IMR-90 (cell line): ENCODE data around the gene FKBP14. TPM values are rescaled to one million over a fixed set of nuclear protein-coding genes. Genes with fewer than 3 reads are reported as not detected.

Experiments
- ATAC-seq: fragments of 200-7000 bp; cut with Tn5 transposase; 2 replicates; pipeline ENCODE4 v1.9.1; 2020; ENCODE audit warnings: low read depth, mild to moderate bottlenecking, moderate library complexity
- BruUV-seq: library from RNA; stranded (reverse); fragments of 400-500 nt; replicated peaks from 2 replicates; lab custom pipeline; 2021; lab: Mats Ljungman, UMichigan
- CTCF ChIA-PET: fragments of 300-600 bp; formaldehyde crosslinking; extraction: SDS; loops from one replicate; lab custom pipeline; 2021; ENCODE audit warnings: antibody characterized with exemption; lab: Yijun Ruan, JAX
- POLR2A ChIA-PET: fragments of 300-600 bp; sonication (Branson Sonifier 250); formaldehyde crosslinking; loops from one replicate; lab custom pipeline; 2022; ENCODE audit warnings: antibody characterized with exemption; ENCODE audit not compliant: unreplicated experiment; lab: Charles Lee
- DNase-seq: peaks from one replicate; pipeline ENCODE4 v3.0.0; 2013
- H2AFZ ChIP-seq: replicated peaks from 2 replicates; pipeline ENCODE3; 2013; ENCODE audit warnings: low read length, mild to moderate bottlenecking; ENCODE audit not compliant: poor library complexity
- H2AK5ac ChIP-seq: 2 replicates; pipeline ENCODE4 v1.6.1; 2013; ENCODE audit warnings: low read depth, low read length, inconsistent platforms
- H2AK9ac ChIP-seq: replicated peaks from 2 replicates; pipeline ENCODE3; 2013; ENCODE audit warnings: mild to moderate bottlenecking, low read depth, low read length, moderate library complexity; ENCODE audit not compliant: poor library complexity
- H2BK120ac ChIP-seq: 2 replicates; pipeline ENCODE4 v1.6.1; 2013; ENCODE audit warnings: low read depth, low read length, inconsistent platforms
- H2BK15ac ChIP-seq: 3 replicates; pipeline ENCODE4 v1.6.1; 2013; ENCODE audit warnings: low read depth, low read length, inconsistent platforms
- H2BK20ac ChIP-seq: 2 replicates; pipeline ENCODE4 v1.6.1; 2013; ENCODE audit warnings: low read depth, mild to moderate bottlenecking, inconsistent platforms, low read length, moderate library complexity
- H2BK5ac ChIP-seq: 2 replicates; pipeline ENCODE4 v1.6.1; 2013; ENCODE audit warnings: mild to moderate bottlenecking, low read depth, low read length, inconsistent platforms; ENCODE audit not compliant: poor library complexity, severe bottlenecking
- H3K14ac ChIP-seq: replicated peaks from 2 replicates; pipeline ENCODE4 v1.6.1; 2013; ENCODE audit warnings: low read depth, low read length, inconsistent platforms
- H3K18ac ChIP-seq: 2 replicates; pipeline ENCODE4 v1.6.1; 2013; ENCODE audit warnings: low read depth, low read length, control low read depth
- H3K23ac ChIP-seq: 2 replicates; pipeline ENCODE4 v1.6.1; 2013; ENCODE audit warnings: low read depth, low read length, inconsistent platforms
- H3K27ac ChIP-seq: 2 replicates; pipeline ENCODE4 v1.5.1; 2013; ENCODE audit warnings: mild to moderate bottlenecking, control low read depth, low read length; ENCODE audit not compliant: insufficient read depth
- H3K27me3 ChIP-seq: 2 replicates; pipeline ENCODE4 v1.6.1; 2013; ENCODE audit warnings: low read length; ENCODE audit not compliant: control insufficient read depth, insufficient read depth
- H3K36me3 ChIP-seq: 2 replicates; pipeline ENCODE4 v1.6.1; 2013; ENCODE audit warnings: low read length, mixed read lengths; ENCODE audit not compliant: control insufficient read depth, insufficient read depth
- H3K4ac ChIP-seq: 2 replicates; pipeline ENCODE4 v1.6.1; 2013; ENCODE audit warnings: low read depth, low read length, inconsistent platforms
- H3K4me1 ChIP-seq: 2 replicates; pipeline ENCODE4 v1.6.1; 2013; ENCODE audit warnings: low read length, mixed read lengths; ENCODE audit not compliant: control insufficient read depth, insufficient read depth
- H3K4me2 ChIP-seq: 2 replicates; pipeline ENCODE4 v1.6.1; 2013; ENCODE audit warnings: low read depth, mild to moderate bottlenecking, control low read depth, low read length, moderate library complexity
- H3K4me3 ChIP-seq: 2 replicates; pipeline ENCODE4 v1.5.1; 2013; ENCODE audit warnings: low read depth, mild to moderate bottlenecking, control low read depth, low read length, moderate library complexity; ENCODE audit not compliant: insufficient read depth
- H3K56ac ChIP-seq: 2 replicates; pipeline ENCODE4 v1.6.1; 2013; ENCODE audit warnings: low read length, inconsistent platforms; ENCODE audit not compliant: insufficient read depth; ENCODE audit errors: extremely low read depth
- H3K79me1 ChIP-seq, 2 experiments: 2 replicates each; pipeline ENCODE4 v1.6.1; 2013; ENCODE audit warnings: low read length in 2 of 2, inconsistent platforms in 1 of 2, low read depth in 1 of 2
- H3K9ac ChIP-seq: 2 replicates; pipeline ENCODE4 v1.6.1; 2013; ENCODE audit warnings: low read depth, low read length, control low read depth
- H3K9me1 ChIP-seq: 2 replicates; pipeline ENCODE4 v1.6.1; 2013; ENCODE audit warnings: low read length, inconsistent platforms; ENCODE audit not compliant: insufficient read depth
- H3K9me3 ChIP-seq: 2 replicates; pipeline ENCODE4 v1.6.1; 2013; ENCODE audit warnings: low read length; ENCODE audit not compliant: control insufficient read depth, insufficient read depth
- H4K20me1 ChIP-seq: 2 replicates; pipeline ENCODE4 v1.6.1; 2013; ENCODE audit warnings: low read length, inconsistent platforms; ENCODE audit not compliant: insufficient read depth
- H4K5ac ChIP-seq: 2 replicates; pipeline ENCODE4 v1.6.1; 2013; ENCODE audit warnings: mild to moderate bottlenecking, low read depth, low read length, control low read depth
- H4K8ac ChIP-seq, 2 experiments: 2 replicates each; pipeline ENCODE4 v1.6.1; 2013; ENCODE audit warnings: low read depth in 2 of 2, low read length in 2 of 2, control low read depth in 1 of 2, inconsistent platforms in 1 of 2
- H4K91ac ChIP-seq: 2 replicates; pipeline ENCODE4 v1.6.1; 2013; ENCODE audit warnings: low read depth, low read length, inconsistent platforms; ENCODE audit not compliant: insufficient read depth
- BHLHE40 ChIP-seq: fragments of 150-350 bp; IDR thresholded peaks from 2 replicates; pipeline ENCODE4 v1.6.1; 2016; ENCODE audit warnings: mild to moderate bottlenecking, low read depth, low read length
- CEBPB ChIP-seq: IDR thresholded peaks from 2 replicates; pipeline ENCODE4 v1.6.1; 2012; ENCODE audit warnings: low read depth, low read length, improper control_type of control experiment
- CHD1 ChIP-seq: IDR thresholded peaks from 2 replicates; pipeline ENCODE4 v1.6.1; 2012; ENCODE audit warnings: low read depth, low read length, improper control_type of control experiment
- CTCF ChIP-seq: conservative IDR thresholded peaks from 2 replicates; pipeline ENCODE4 v1.5.1; 2012; ENCODE audit warnings: mild to moderate bottlenecking, low read depth, low read length, improper control_type of control experiment
- ELK1 ChIP-seq: fragments of 150-350 bp; IDR thresholded peaks from 2 replicates; pipeline ENCODE4 v1.6.1; 2016; ENCODE audit warnings: low read depth, mild to moderate bottlenecking, low read length, moderate library complexity, borderline replicate concordance
- FOS ChIP-seq: fragments of 150-350 bp; IDR thresholded peaks from 2 replicates; pipeline ENCODE4 v1.6.1; 2016; ENCODE audit warnings: low read depth, low read length
- MAFK ChIP-seq: IDR thresholded peaks from 2 replicates; pipeline ENCODE4 v1.6.1; 2012; ENCODE audit warnings: low read depth, low read length, improper control_type of control experiment
- MAZ ChIP-seq: IDR thresholded peaks from 2 replicates; pipeline ENCODE4 v1.6.1; 2012; ENCODE audit warnings: low read depth, mild to moderate bottlenecking, low read length, improper control_type of control experiment, moderate library complexity, borderline replicate concordance
- MXI1 ChIP-seq: IDR thresholded peaks from 2 replicates; pipeline ENCODE4 v1.6.1; 2012; ENCODE audit warnings: low read depth, mild to moderate bottlenecking, low read length, moderate library complexity, borderline replicate concordance
- NFE2L2 ChIP-seq: fragments of 150-350 bp; IDR thresholded peaks from 2 replicates; pipeline ENCODE4 v1.6.1; 2016; ENCODE audit warnings: low read depth, mild to moderate bottlenecking, low read length
- POLR2A ChIP-seq: IDR thresholded peaks from 2 replicates; pipeline ENCODE4 v1.6.1; 2012; ENCODE audit warnings: mild to moderate bottlenecking, low read depth, low read length
- RAD21 ChIP-seq: IDR thresholded peaks from 2 replicates; pipeline ENCODE4 v1.6.1; 2012; ENCODE audit warnings: low read length, improper control_type of control experiment
- RCOR1 ChIP-seq: IDR thresholded peaks from 2 replicates; pipeline ENCODE4 v1.6.1; 2012; ENCODE audit warnings: mild to moderate bottlenecking, low read length, improper control_type of control experiment; ENCODE audit not compliant: insufficient replicate concordance
- RFX5 ChIP-seq: IDR thresholded peaks from 2 replicates; pipeline ENCODE4 v1.8.0; 2012; ENCODE audit warnings: low read depth, mild to moderate bottlenecking, low read length, moderate library complexity
- SMC3 ChIP-seq: fragments of 150-350 bp; IDR thresholded peaks from 2 replicates; pipeline ENCODE4 v1.6.1; 2016; ENCODE audit warnings: low read depth, mild to moderate bottlenecking, antibody characterized with exemption, low read length, moderate library complexity
- WGBS, 2 experiments: methylation state at CpG; one replicate each; pipeline versions ENCODE4 v1.1.5 to v1.1.7; 2013; ENCODE audit warnings: missing lambda C conversion rate in 2 of 2; ENCODE audit not compliant: insufficient read length in 1 of 2; ENCODE audit errors: extremely low coverage in 2 of 2; 5-methylcytosine and 5-hydroxymethylcytosine counted together
- dilution Hi-C: fragments of 300-500 bp; cut with HindIII; formaldehyde crosslinking; loops from one replicate; pipeline ENCODE4 v1.14.3; 2018; ENCODE audit warnings: low sequenced_read_pairs; ENCODE audit not compliant: unreplicated experiment
- in situ Hi-C: fragments of 300-500 bp; cut with MboI; formaldehyde crosslinking; loops from 3 replicates; pipeline ENCODE4 v1.14.3; 2019; ENCODE audit warnings: low sequenced_read_pairs, inconsistent platforms, mixed read lengths
- intact Hi-C: fragments of 100-400 bp; cut with micrococcal nuclease; formaldehyde crosslinking; loops from 2 replicates; pipeline ENCODE4 v1.10.0; 2022
- polyA plus RNA-seq, 3 experiments: library from polyadenylated mRNA; depleted of rRNA; stranded (reverse); fragments of >200 nt; gene quantifications; 2 replicates each; pipeline ENCODE4 v1.2.3, GENCODE V29; 2012; ENCODE audit warnings: low replicate concordance in 1 of 3
- total RNA-seq: library from RNA; depleted of rRNA; stranded (reverse); fragments of >200 nt; gene quantifications from 2 replicates; pipeline ENCODE4 v1.2.3, GENCODE V29; 2012
- TF ChIP-seq, protein P1 (sequence below): fragments of 150-350 bp; IDR thresholded peaks from 2 replicates; pipeline ENCODE4 v1.6.1; 2017; ENCODE audit warnings: mild to moderate bottlenecking, antibody characterized with exemption, low read length, low read depth

Gene FKBP14
- total and polyA plus RNA-seq, 2 of the 4 experiments (the other 2 are of a cell fraction) = 26.3 to 27.1 TPM

DNA sequence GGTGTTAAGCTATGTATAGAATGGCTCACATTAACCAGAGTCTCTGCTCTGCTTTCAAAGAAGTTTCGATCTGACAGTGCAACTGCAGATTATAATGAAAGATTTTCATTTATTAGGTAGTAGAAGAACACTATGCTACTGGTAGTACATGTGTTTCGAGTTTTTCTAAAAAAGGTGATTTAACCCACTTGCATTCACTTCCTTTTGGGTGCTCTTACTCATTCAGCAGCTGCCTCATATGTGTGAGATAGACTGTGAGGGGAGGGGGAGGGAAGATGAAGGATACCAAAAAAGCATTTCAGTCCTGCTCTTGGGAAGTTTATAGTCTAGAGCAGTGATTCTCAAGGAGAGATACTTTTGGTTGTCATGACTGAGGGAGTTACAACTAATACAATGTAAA lies 22.1 kb upstream of the FKBP14 start:
- TF ChIP-seq FOS (no peak), MAZ (no peak), BHLHE40 (no peak), CTCF (no peak), ELK1 (no peak), CHD1 (no peak), RCOR1 (no peak), SMC3 (no peak), POLR2A (no peak), MAFK (no peak), NFE2L2 (no peak), RAD21 (no peak), MXI1 (no peak), CEBPB (no peak), RFX5 (no peak)
- TF ChIP-seq, protein P1, sequence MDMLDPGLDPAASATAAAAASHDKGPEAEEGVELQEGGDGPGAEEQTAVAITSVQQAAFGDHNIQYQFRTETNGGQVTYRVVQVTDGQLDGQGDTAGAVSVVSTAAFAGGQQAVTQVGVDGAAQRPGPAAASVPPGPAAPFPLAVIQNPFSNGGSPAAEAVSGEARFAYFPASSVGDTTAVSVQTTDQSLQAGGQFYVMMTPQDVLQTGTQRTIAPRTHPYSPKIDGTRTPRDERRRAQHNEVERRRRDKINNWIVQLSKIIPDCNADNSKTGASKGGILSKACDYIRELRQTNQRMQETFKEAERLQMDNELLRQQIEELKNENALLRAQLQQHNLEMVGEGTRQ = no peak
- Histone ChIP-seq H4K8ac (no peak overlapping the region), H3K56ac (no peak overlapping the region), H3K4me1 (no peaks in the 10 kb centered on the region), H3K9me1 (0 out of 2 replicates have a peak, but pooled peaks cover 2% of the 10 kb centered on the region), H2AFZ (no peak overlapping the region), H3K27me3 (no peaks in the 10 kb centered on the region), H3K79me1 (peaks cover 10% of the 10 kb centered on the region in 2 experiments; a peak in 3 of 4 replicates), H2BK20ac (no peak overlapping the region), H3K4me3 (no peak overlapping the region), H2BK5ac (no peak overlapping the region), H3K14ac (no peak overlapping the region), H3K4ac (no peak overlapping the region), H4K5ac (no peak overlapping the region), H2BK120ac (no peak overlapping the region), H3K36me3 (peaks cover 24% of the 10 kb centered on the region), H4K20me1 (no peaks in the 10 kb centered on the region), H3K27ac (no peak overlapping the region), H3K9ac (no peak overlapping the region), H2AK9ac (no peak overlapping the region), H3K9me3 (no peaks in the 10 kb centered on the region), H3K4me2 (no peak overlapping the region), H3K18ac (no peak overlapping the region), H2BK15ac (no peak overlapping the region), H3K23ac (no peak overlapping the region), H4K91ac (no peak overlapping the region), H2AK5ac (no peak overlapping the region)
- DNase-seq (no peak), ATAC-seq (no peak)
- in situ Hi-C loops (no loop called here), dilution Hi-C loops (no loop called here), intact Hi-C loops (no loop called here)
- POLR2A ChIA-PET = no interaction called here
- CTCF ChIA-PET = interaction anchor here (1.1 kb wide), 1 partner anchor 13 kb away, joined by 3 read pairs; no protein-coding TSS in a partner anchor
- no TSS peak for BruUV-seq
- WGBS, 2 experiments = no CpG with 5 or more reads among the region's 2 CpGs
